HEK293 (cell line): Measurements from ENCODE around the gene ELAPOR1.

Experiments used
- CTCF ChIA-PET: fragments of 350-600 bp; formaldehyde crosslinking; extraction: SDS; loops from one replicate; lab custom pipeline; 2021; ENCODE audit warnings: antibody characterized with exemption; lab: Yijun Ruan, JAX
- POLR2A ChIA-PET: fragments of 300-600 bp; formaldehyde crosslinking; extraction: SDS; loops from one replicate; lab custom pipeline; 2020; ENCODE audit warnings: antibody characterized with exemption, inconsistent platforms; lab: Yijun Ruan, JAX
- H3K27ac ChIP-seq: fragments of 200-500 bp; sonication (Bioruptor generic); 2 replicates; pipeline ENCODE4 v1.5.1; 2014; ENCODE audit warnings: low read depth, low read length, control low read depth, inconsistent platforms; ENCODE audit errors: extremely low read depth
- H3K36me3 ChIP-seq, 2 experiments: fragments of 200-500 bp in 1 of 2; sonication (Bioruptor generic) in 1 of 2; 1 replicate in 1 of 2; 2 replicates in 1 of 2; pipeline ENCODE4 v1.5.1; 2014 to 2017; ENCODE audit warnings: inconsistent platforms in 2 of 2, low read length in 2 of 2; ENCODE audit not compliant: control insufficient read depth in 2 of 2, insufficient read depth in 1 of 2
- H3K4me1 ChIP-seq: fragments of 200-500 bp; sonication (Bioruptor generic); 2 replicates; pipeline ENCODE4 v1.5.1; 2014; ENCODE audit warnings: mild to moderate bottlenecking, low read length, inconsistent platforms; ENCODE audit not compliant: control insufficient read depth, insufficient read depth
- H3K4me3 ChIP-seq: 2 replicates; pipeline ENCODE4 v1.5.1; 2011; ENCODE audit warnings: low read depth, mild to moderate bottlenecking, control low read depth, low read length, moderate library complexity
- H3K9me3 ChIP-seq: fragments of 200-500 bp; sonication (Bioruptor generic); 2 replicates; pipeline ENCODE4 v1.5.1; 2014; ENCODE audit warnings: low read depth, low read length, inconsistent platforms; ENCODE audit not compliant: control insufficient read depth, insufficient read depth
- PRDM1 ChIP-seq: fragments of 450-650 bp; formaldehyde crosslinking; IDR thresholded peaks from 2 replicates; pipeline ENCODE4; 2016; ENCODE audit warnings: missing biosample characterization, missing genetic modification characterization
- PRDM4 ChIP-seq: fragments of 450-650 bp; formaldehyde crosslinking; IDR thresholded peaks from 2 replicates; pipeline ENCODE4 v1.5.1; 2017; ENCODE audit warnings: missing biosample characterization, missing genetic modification characterization
- ZNF26 ChIP-seq: fragments of 450-650 bp; formaldehyde crosslinking; IDR thresholded peaks from 2 replicates; pipeline ENCODE4 v1.5.1; 2016; ENCODE audit warnings: missing biosample characterization, missing genetic modification characterization
- ZNF274 ChIP-seq, 2 experiments: fragments of 200-500 bp in 1 of 2; fragments of 450-650 bp in 1 of 2; sonication (Bioruptor generic) in 1 of 2; formaldehyde crosslinking in 1 of 2; IDR thresholded peaks; 2 replicates each; pipeline versions ENCODE4 v1.5.1 to v1.6.1; 2014 to 2016; ENCODE audit warnings: borderline replicate concordance in 1 of 2, inconsistent platforms in 1 of 2, low read length in 1 of 2, missing biosample characterization in 1 of 2, missing genetic modification characterization in 1 of 2
- ZNF585B ChIP-seq: fragments of 450-650 bp; formaldehyde crosslinking; IDR thresholded peaks from 2 replicates; pipeline ENCODE4 v1.5.1; 2016; ENCODE audit warnings: missing biosample characterization, missing genetic modification characterization
- ZNF621 ChIP-seq: fragments of 450-650 bp; formaldehyde crosslinking; IDR thresholded peaks from 2 replicates; pipeline ENCODE4 v1.5.1; 2017; ENCODE audit warnings: missing biosample characterization, missing genetic modification characterization
- ZNF654 ChIP-seq: fragments of 450-650 bp; formaldehyde crosslinking; IDR thresholded peaks from 2 replicates; pipeline ENCODE4 v1.5.1; 2016; ENCODE audit warnings: low read depth, missing biosample characterization, missing genetic modification characterization
- ZNF791 ChIP-seq: fragments of 450-650 bp; formaldehyde crosslinking; IDR thresholded peaks from 2 replicates; pipeline ENCODE4 v1.5.1; 2016; ENCODE audit warnings: missing biosample characterization, missing genetic modification characterization
- ZNF830 ChIP-seq: fragments of 450-650 bp; IDR thresholded peaks from 2 replicates; pipeline ENCODE4 v1.5.0; 2018; ENCODE audit warnings: missing biosample characterization, missing genetic modification characterization, low read depth, mild to moderate bottlenecking, moderate library complexity
- TF ChIP-seq, protein P1 (sequence below): fragments of 450-650 bp; formaldehyde crosslinking; IDR thresholded peaks from 2 replicates; pipeline ENCODE4 v1.5.1; 2016; ENCODE audit warnings: missing biosample characterization, missing genetic modification characterization
- TF ChIP-seq, protein P2 (sequence below): fragments of 450-650 bp; formaldehyde crosslinking; IDR thresholded peaks from 2 replicates; pipeline ENCODE4 v1.5.1; 2017; ENCODE audit warnings: missing biosample characterization, missing genetic modification characterization
- TF ChIP-seq, protein P3 (sequence below): fragments of 450-650 bp; formaldehyde crosslinking; IDR thresholded peaks from 2 replicates; pipeline ENCODE4 v1.5.1; 2016; ENCODE audit warnings: missing biosample characterization, missing genetic modification characterization

ELAPOR1 gene

GRCh38 chr1:109109906-109110305, 4.0 kb upstream of the ELAPOR1 start:
- H3K4me1 ChIP-seq, result no peaks in the 10 kb centered on the region
- TF ChIP-seq ZNF830 (tag by site-specific recombination) (no peak), PRDM1 (tag by site-specific recombination) (peak; percentile 90), ZNF26 (tag by site-specific recombination) (no peak)
- no peak overlapping the region for H3K27ac ChIP-seq
- CTCF ChIA-PET, result interaction anchor here (0.6 to 3.6 kb wide), 3 partner anchors 10 to 89 kb away, joined by 3 to 44 read pairs (median 3); no protein-coding TSS in a partner anchor
- no peaks in the 10 kb centered on the region for H3K36me3 ChIP-seq
- no peaks in the 10 kb centered on the region for H3K9me3 ChIP-seq
- POLR2A ChIA-PET, result interaction anchor here (4.2 kb wide), 1 partner anchor 9 kb away, joined by 50 read pairs; no protein-coding TSS in a partner anchor
- no peak overlapping the region for H3K4me3 ChIP-seq

GRCh38 chr1:109111386-109112055, 2.4 kb upstream of the ELAPOR1 start:
- POLR2A ChIA-PET, result interaction anchor here (0.7 to 4.2 kb wide), 2 partner anchors 9 to 11 kb away, joined by 4 to 50 read pairs; no protein-coding TSS in a partner anchor
- TF ChIP-seq, protein P1, sequence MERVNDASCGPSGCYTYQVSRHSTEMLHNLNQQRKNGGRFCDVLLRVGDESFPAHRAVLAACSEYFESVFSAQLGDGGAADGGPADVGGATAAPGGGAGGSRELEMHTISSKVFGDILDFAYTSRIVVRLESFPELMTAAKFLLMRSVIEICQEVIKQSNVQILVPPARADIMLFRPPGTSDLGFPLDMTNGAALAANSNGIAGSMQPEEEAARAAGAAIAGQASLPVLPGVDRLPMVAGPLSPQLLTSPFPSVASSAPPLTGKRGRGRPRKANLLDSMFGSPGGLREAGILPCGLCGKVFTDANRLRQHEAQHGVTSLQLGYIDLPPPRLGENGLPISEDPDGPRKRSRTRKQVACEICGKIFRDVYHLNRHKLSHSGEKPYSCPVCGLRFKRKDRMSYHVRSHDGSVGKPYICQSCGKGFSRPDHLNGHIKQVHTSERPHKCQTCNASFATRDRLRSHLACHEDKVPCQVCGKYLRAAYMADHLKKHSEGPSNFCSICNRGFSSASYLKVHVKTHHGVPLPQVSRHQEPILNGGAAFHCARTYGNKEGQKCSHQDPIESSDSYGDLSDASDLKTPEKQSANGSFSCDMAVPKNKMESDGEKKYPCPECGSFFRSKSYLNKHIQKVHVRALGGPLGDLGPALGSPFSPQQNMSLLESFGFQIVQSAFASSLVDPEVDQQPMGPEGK (tag by site-specific recombination), result no peak
- no peak for TF ChIP-seq ZNF791 (tag by site-specific recombination)
- TF ChIP-seq ZNF585B, result no peak
- no peak for TF ChIP-seq ZNF621
- TF ChIP-seq, protein P2, sequence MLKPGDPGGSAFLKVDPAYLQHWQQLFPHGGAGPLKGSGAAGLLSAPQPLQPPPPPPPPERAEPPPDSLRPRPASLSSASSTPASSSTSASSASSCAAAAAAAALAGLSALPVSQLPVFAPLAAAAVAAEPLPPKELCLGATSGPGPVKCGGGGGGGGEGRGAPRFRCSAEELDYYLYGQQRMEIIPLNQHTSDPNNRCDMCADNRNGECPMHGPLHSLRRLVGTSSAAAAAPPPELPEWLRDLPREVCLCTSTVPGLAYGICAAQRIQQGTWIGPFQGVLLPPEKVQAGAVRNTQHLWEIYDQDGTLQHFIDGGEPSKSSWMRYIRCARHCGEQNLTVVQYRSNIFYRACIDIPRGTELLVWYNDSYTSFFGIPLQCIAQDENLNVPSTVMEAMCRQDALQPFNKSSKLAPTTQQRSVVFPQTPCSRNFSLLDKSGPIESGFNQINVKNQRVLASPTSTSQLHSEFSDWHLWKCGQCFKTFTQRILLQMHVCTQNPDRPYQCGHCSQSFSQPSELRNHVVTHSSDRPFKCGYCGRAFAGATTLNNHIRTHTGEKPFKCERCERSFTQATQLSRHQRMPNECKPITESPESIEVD, result no peak
- TF ChIP-seq ZNF274 (IDR thresholded peaks at IDR 0.05; ENCODE audit: low read length), result no peak
- no peak for TF ChIP-seq ZNF274 (tag by site-specific recombination; IDR thresholded peaks at IDR 0.05; ENCODE audit: borderline replicate concordance)
- TF ChIP-seq, all 188 proteins: peak for 0
- H3K27ac ChIP-seq, result no peak overlapping the region
- no peak overlapping the region for H3K4me3 ChIP-seq
- H3K4me1 ChIP-seq, result no peaks in the 10 kb centered on the region
- H3K9me3 ChIP-seq, result no peaks in the 10 kb centered on the region
- no peaks in the 10 kb centered on the region for H3K36me3 ChIP-seq
- CTCF ChIA-PET, result interaction anchor here (0.6 to 3.6 kb wide), 13 partner anchors 9 to 1018 kb away, joined by 3 to 44 read pairs (median 4); partner anchors contain the start of gene SARS1

DNA sequence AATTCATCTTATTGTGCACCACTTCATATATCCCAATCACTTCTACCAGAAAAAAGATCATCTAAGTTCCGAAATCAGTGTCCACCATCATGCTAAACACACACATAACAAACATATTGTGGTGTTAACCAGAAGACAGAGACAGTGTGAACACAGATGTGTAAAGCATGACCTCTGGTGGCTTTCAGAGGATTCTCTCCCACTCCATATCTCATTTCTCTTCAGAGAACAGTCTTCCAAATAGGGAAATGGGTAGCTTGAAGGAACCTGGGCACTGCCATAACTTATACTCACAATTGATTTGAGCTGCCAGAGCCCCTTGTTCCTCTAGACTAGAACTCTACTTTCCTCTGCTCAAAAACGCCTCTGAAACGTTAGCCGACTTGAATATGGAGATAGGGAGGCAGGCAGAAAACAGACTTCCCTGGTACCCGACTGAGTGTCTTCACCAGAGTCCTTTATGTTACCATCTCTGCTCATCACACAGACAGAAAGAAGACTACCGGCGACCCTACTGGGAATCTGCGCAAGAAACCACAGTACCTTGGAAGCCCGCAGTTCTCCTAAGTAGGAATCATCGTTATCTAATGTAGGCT, 1.8 kb upstream of the ELAPOR1 start:
- POLR2A ChIA-PET, result interaction anchor here (0.7 to 4.2 kb wide), 2 partner anchors 9 to 12 kb away, joined by 4 to 50 read pairs; no protein-coding TSS in a partner anchor

More for the DNA sequence above, 1.8 kb upstream of the ELAPOR1 start:
- H3K4me1 ChIP-seq, result no peaks in the 10 kb centered on the region
- H3K27ac ChIP-seq, result no peak overlapping the region
- CTCF ChIA-PET, result interaction anchor here (0.6 to 3.6 kb wide), 20 partner anchors 9 to 420 kb away, joined by 3 to 44 read pairs (median 4); partner anchors contain the start of gene SARS1
- TF ChIP-seq PRDM4 (tag by site-specific recombination) (no peak), ZNF654 (tag by site-specific recombination) (peak; percentile 46)
- TF ChIP-seq, protein P3, sequence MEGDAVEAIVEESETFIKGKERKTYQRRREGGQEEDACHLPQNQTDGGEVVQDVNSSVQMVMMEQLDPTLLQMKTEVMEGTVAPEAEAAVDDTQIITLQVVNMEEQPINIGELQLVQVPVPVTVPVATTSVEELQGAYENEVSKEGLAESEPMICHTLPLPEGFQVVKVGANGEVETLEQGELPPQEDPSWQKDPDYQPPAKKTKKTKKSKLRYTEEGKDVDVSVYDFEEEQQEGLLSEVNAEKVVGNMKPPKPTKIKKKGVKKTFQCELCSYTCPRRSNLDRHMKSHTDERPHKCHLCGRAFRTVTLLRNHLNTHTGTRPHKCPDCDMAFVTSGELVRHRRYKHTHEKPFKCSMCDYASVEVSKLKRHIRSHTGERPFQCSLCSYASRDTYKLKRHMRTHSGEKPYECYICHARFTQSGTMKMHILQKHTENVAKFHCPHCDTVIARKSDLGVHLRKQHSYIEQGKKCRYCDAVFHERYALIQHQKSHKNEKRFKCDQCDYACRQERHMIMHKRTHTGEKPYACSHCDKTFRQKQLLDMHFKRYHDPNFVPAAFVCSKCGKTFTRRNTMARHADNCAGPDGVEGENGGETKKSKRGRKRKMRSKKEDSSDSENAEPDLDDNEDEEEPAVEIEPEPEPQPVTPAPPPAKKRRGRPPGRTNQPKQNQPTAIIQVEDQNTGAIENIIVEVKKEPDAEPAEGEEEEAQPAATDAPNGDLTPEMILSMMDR (tag by site-specific recombination), result peak; percentile 53
- no peak overlapping the region for H3K4me3 ChIP-seq
- no peaks in the 10 kb centered on the region for H3K36me3 ChIP-seq
- no peaks in the 10 kb centered on the region for H3K9me3 ChIP-seq
